SK-N-SH treated with all-trans-retinoic acid at 6 μM for 48 hours (cell line): ENCODE data around the gene AARSD1.
A peak's percentile ranks its signal among the peaks of the same experiment; 100 is the strongest.
"Not testable (repeated sequence)": the region's sequence is repeated elsewhere in the genome, so short reads cannot be mapped to it uniquely, and the experiment has no call there.

Experiments
- ATAC-seq: fragments of 200-7000 bp; cut with Tn5 transposase; 3 replicates; pipeline ENCODE4 v1.9.1; 2020; ENCODE audit warnings: mild to moderate bottlenecking, moderate library complexity
- ARNTL ChIP-seq: fragments of 450-650 bp; formaldehyde crosslinking; IDR thresholded peaks from 2 replicates; pipeline ENCODE4 v1.5.0; 2020; ENCODE audit warnings: low read depth, mild to moderate bottlenecking, moderate library complexity, borderline replicate concordance
- BACH2 ChIP-seq: fragments of 250-450 bp; sonication (Bioruptor Pico); IDR thresholded peaks from 2 replicates; pipeline ENCODE4 v1.9.0; 2021; ENCODE audit warnings: mild to moderate bottlenecking, borderline replicate concordance
- CSDC2 ChIP-seq: fragments of 250-450 bp; sonication (Bioruptor Pico); IDR thresholded peaks from 2 replicates; pipeline ENCODE4 v1.5.0; 2020; ENCODE audit warnings: mild to moderate bottlenecking, moderate library complexity
- CSRNP3 ChIP-seq: fragments of 250-450 bp; sonication (Bioruptor Pico); IDR thresholded peaks from 2 replicates; pipeline ENCODE4 v1.5.1; 2021; ENCODE audit warnings: mild to moderate bottlenecking, moderate library complexity
- ESRRG ChIP-seq: fragments of 250-450 bp; sonication (Bioruptor Pico); IDR thresholded peaks from 2 replicates; pipeline ENCODE4 v1.6.1; 2021; ENCODE audit warnings: mild to moderate bottlenecking
- GLIS3 ChIP-seq: fragments of 250-450 bp; sonication (Bioruptor Pico); IDR thresholded peaks from 2 replicates; pipeline ENCODE4 v1.5.0; 2020; ENCODE audit warnings: mild to moderate bottlenecking, moderate library complexity
- ISL1 ChIP-seq: fragments of 250-450 bp; sonication (Bioruptor Pico); IDR thresholded peaks from 2 replicates; pipeline ENCODE4 v2.1.2; 2022; ENCODE audit warnings: mild to moderate bottlenecking, moderate library complexity
- OSR1 ChIP-seq: fragments of 250-450 bp; sonication (Bioruptor Pico); IDR thresholded peaks from 2 replicates; pipeline ENCODE4 v1.8.0; 2022; ENCODE audit warnings: moderate library complexity, mild to moderate bottlenecking, inconsistent platforms
- POU6F1 ChIP-seq: fragments of 250-450 bp; sonication (Bioruptor Pico); IDR thresholded peaks from 2 replicates; pipeline ENCODE4 v1.8.0; 2021; ENCODE audit warnings: low read depth, mild to moderate bottlenecking, moderate library complexity, borderline replicate concordance
- RARB ChIP-seq: fragments of 250-450 bp; sonication (Bioruptor Pico); IDR thresholded peaks from 2 replicates; pipeline ENCODE4 v1.8.0; 2021; ENCODE audit warnings: mild to moderate bottlenecking, moderate library complexity
- SNAI2 ChIP-seq: fragments of 250-450 bp; sonication (Bioruptor Pico); IDR thresholded peaks from 2 replicates; pipeline ENCODE4 v1.5.0; 2020; ENCODE audit warnings: mild to moderate bottlenecking, moderate library complexity
- TCF4 ChIP-seq: fragments of 250-450 bp; sonication (Bioruptor Pico); IDR thresholded peaks from 2 replicates; pipeline ENCODE4 v1.8.0; 2021; ENCODE audit warnings: mild to moderate bottlenecking, moderate library complexity, borderline replicate concordance
- TOX ChIP-seq: fragments of 250-450 bp; sonication (Bioruptor Pico); IDR thresholded peaks from 2 replicates; pipeline ENCODE4 v1.8.0; 2021; ENCODE audit warnings: mild to moderate bottlenecking, moderate library complexity, borderline replicate concordance
- TSHZ2 ChIP-seq: fragments of 250-450 bp; sonication (Bioruptor Pico); IDR thresholded peaks from 2 replicates; pipeline ENCODE4 v1.5.0; 2020; ENCODE audit warnings: mild to moderate bottlenecking, moderate library complexity
- ZC3H10 ChIP-seq: fragments of 250-450 bp; sonication (Bioruptor Pico); IDR thresholded peaks from 2 replicates; pipeline ENCODE4 v1.5.1; 2021; ENCODE audit warnings: mild to moderate bottlenecking, moderate library complexity
- ZFP3 ChIP-seq: fragments of 250-450 bp; sonication (Bioruptor Pico); IDR thresholded peaks from 2 replicates; pipeline ENCODE4 v1.5.0; 2020; ENCODE audit warnings: mild to moderate bottlenecking, moderate library complexity
- ZNF565 ChIP-seq: fragments of 450-650 bp; formaldehyde crosslinking; conservative IDR thresholded peaks from 2 replicates; pipeline ENCODE4 v1.5.0; 2020; ENCODE audit warnings: low read depth, mild to moderate bottlenecking, moderate library complexity
- ZNF8 ChIP-seq: fragments of 450-650 bp; formaldehyde crosslinking; IDR thresholded peaks from 2 replicates; pipeline ENCODE4 v1.5.0; 2020; ENCODE audit warnings: mild to moderate bottlenecking, moderate library complexity
- TF ChIP-seq, protein P1 (sequence below): fragments of 250-450 bp; sonication (Bioruptor Pico); IDR thresholded peaks from 2 replicates; pipeline ENCODE4 v1.8.0; 2020; ENCODE audit warnings: mild to moderate bottlenecking, moderate library complexity, borderline replicate concordance
- TF ChIP-seq, protein P2 (sequence below): fragments of 250-450 bp; sonication (Bioruptor Pico); IDR thresholded peaks from 2 replicates; pipeline ENCODE4 v1.5.1; 2020; ENCODE audit warnings: low read depth, mild to moderate bottlenecking, moderate library complexity

Gene AARSD1

DNA sequence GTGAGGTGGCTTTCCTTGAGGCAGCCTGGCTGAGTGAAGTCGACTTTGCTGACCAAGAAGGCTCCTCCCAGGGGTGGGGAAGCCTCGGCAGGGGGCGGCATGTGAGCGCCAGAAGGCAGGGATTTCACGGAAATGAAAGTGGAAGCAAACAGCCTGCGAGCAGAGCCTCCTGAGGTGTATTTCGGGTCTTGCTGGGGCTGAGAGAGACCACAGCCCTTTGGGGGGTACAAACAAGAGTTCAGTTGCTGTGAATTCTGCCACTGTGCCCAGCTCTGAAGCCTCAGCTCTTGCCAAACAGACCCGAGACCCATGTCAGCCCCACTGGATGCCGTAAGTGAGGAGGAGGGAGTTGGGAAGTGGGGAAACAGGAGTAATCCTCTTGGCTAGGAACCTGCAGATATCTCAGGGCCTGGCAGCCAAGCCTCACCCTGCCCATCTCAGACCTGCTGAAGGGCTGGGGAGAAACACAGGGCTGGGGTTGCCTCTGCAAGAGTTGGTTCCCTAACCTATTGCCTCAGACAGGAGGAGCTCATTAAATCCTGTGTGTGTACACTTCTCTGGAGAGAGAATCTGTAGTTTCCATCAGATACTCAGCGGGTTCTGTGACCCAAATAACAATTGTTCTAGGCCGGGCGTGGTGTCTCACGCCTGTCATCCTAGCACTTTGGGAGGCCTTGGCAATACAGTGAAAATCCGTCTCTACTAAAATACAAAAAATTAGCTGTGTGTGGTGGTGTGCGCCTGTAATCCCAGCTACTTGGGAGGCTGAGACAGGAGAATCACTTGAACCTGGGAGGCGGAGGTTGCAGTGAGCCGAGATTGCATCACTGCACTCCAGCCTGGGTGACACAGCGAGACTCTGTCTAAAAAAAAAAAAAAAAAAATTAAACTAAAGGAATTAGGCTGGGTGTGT lies 42.6 kb upstream of the AARSD1 start, which contains the start of gene IFI35:
Gene IFI35, plus strand, starts transcription at position 146 of the 913 bp plus-strand sequence. Its CDS starts 164 bp downstream, at position 310.
- no peak for TF ChIP-seq TSHZ2 (CRISPR knock-in tag)
- no peak for TF ChIP-seq TOX
- TF ChIP-seq GLIS3 (CRISPR knock-in tag): no peak
- no peak for TF ChIP-seq OSR1
- TF ChIP-seq ISL1 (CRISPR knock-in tag): no peak
- no peak for TF ChIP-seq ESRRG
- no peak for TF ChIP-seq ZC3H10
- no peak for TF ChIP-seq POU6F1
- no peak for TF ChIP-seq CSDC2 (CRISPR knock-in tag)
- no peak for TF ChIP-seq ARNTL
- no peak for TF ChIP-seq TCF4 (CRISPR knock-in tag)
- ATAC-seq: peak; percentile 82

DNA sequence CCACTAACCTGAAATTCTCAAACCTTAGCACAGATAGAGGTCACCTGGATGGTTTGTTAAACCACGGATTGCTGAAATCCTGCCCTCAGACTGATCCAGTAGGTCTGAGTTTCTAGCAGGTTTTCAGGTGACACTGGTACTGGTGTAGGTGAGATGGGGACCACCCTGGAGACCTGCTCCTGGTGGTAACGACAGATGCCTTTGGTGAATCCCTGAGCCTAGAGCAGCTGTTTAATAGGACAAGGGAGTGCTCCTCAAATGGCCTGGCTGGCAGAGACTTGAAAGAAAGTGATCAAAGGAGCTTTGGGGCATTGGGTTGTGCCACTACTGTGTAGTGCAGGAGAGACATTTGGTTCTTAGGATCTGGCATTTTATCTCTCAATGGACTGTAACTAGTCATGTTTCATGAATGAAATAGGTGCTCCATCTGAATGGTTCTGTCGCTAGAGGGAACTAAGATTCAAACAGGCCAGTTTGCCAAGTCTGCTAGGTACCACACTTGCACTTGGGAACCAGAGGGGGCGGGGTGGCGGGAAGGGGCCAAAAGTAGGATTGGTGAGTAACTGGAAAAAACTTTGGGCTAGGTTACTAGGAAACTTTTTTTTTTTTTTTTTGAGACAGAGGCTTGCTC lies 39.4 kb upstream of the AARSD1 start:
- TF ChIP-seq ZFP3 (CRISPR knock-in tag): no peak
- TF ChIP-seq POU6F1: no peak
- no peak for TF ChIP-seq ISL1 (CRISPR knock-in tag)
- TF ChIP-seq TOX: no peak
- no peak for TF ChIP-seq ESRRG
- no peak for TF ChIP-seq ZNF565 (CRISPR knock-in tag)
- no peak for TF ChIP-seq TCF4 (CRISPR knock-in tag)
- no peak for TF ChIP-seq RARB
- TF ChIP-seq BACH2 (CRISPR knock-in tag): no peak
- TF ChIP-seq, protein P1, sequence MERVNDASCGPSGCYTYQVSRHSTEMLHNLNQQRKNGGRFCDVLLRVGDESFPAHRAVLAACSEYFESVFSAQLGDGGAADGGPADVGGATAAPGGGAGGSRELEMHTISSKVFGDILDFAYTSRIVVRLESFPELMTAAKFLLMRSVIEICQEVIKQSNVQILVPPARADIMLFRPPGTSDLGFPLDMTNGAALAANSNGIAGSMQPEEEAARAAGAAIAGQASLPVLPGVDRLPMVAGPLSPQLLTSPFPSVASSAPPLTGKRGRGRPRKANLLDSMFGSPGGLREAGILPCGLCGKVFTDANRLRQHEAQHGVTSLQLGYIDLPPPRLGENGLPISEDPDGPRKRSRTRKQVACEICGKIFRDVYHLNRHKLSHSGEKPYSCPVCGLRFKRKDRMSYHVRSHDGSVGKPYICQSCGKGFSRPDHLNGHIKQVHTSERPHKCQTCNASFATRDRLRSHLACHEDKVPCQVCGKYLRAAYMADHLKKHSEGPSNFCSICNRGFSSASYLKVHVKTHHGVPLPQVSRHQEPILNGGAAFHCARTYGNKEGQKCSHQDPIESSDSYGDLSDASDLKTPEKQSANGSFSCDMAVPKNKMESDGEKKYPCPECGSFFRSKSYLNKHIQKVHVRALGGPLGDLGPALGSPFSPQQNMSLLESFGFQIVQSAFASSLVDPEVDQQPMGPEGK (CRISPR knock-in tag): no peak
- TF ChIP-seq ZC3H10: no peak
- TF ChIP-seq GLIS3 (CRISPR knock-in tag): no peak
- TF ChIP-seq SNAI2 (CRISPR knock-in tag): no peak
- no peak for TF ChIP-seq ARNTL
- TF ChIP-seq, protein P2, sequence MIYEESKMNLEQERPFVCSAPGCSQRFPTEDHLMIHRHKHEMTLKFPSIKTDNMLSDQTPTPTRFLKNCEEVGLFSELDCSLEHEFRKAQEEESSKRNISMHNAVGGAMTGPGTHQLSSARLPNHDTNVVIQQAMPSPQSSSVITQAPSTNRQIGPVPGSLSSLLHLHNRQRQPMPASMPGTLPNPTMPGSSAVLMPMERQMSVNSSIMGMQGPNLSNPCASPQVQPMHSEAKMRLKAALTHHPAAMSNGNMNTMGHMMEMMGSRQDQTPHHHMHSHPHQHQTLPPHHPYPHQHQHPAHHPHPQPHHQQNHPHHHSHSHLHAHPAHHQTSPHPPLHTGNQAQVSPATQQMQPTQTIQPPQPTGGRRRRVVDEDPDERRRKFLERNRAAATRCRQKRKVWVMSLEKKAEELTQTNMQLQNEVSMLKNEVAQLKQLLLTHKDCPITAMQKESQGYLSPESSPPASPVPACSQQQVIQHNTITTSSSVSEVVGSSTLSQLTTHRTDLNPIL (CRISPR knock-in tag): no peak
- TF ChIP-seq ZNF8 (CRISPR knock-in tag): no peak
- TF ChIP-seq CSRNP3 (CRISPR knock-in tag): no peak
- TF ChIP-seq OSR1: no peak
- TF ChIP-seq, all 23 proteins: peak for 0
- peak; percentile 23 for ATAC-seq

- not testable (repeated sequence) for ATAC-seq
These were observed 36.6 kb upstream of the AARSD1 start for GRCh38 chr17:43000894-43001293.
